ENCODE results near the gene DPP7. TPM values are rescaled to one million over a fixed set of nuclear protein-coding genes. Genes with fewer than 3 reads are reported as not detected.
"Not testable (repeated sequence)": the region's sequence is repeated elsewhere in the genome, so short reads cannot be mapped to it uniquely, and the experiment has no call there.

DPP7 gene
- polyA plus RNA-seq, 1 donor, result 196 TPM

- no peak for DNase-seq
- peaks cover 4% of the 10 kb centered on the region for H3K4me1 ChIP-seq (ENCODE audit: control insufficient read depth, insufficient read depth, low read length)
- peaks cover 5% of the 10 kb centered on the region for H3K9me3 ChIP-seq (ENCODE audit: control insufficient read depth, low read depth, low read length)
- no peak overlapping the region for H3K27ac ChIP-seq (ENCODE audit: low read length)
- no peak overlapping the region for H3K4me3 ChIP-seq (ENCODE audit: low read length)
- H3K36me3 ChIP-seq (ENCODE audit: control insufficient read depth, insufficient read depth, low read length), result no peaks in the 10 kb centered on the region
- no CpG with 5 or more reads among the region's 37 CpGs for WGBS (ENCODE audit: insufficient coverage, low lambda C conversion rate)
- peaks cover 85% of the 10 kb centered on the region for H3K27me3 ChIP-seq (ENCODE audit: control insufficient read depth, insufficient read depth, low read length)
Measured at GRCh38 chr9:137139468-137140150, 25.1 kb upstream of the DPP7 start.

GRCh38 chr9:137138722-137139467, 24.4 kb upstream of the DPP7 start, which contains the start of gene GRIN1:
Gene GRIN1 (plus strand): TSS chr9:137139154. CDS start chr9:137139487, 333 bp downstream.
- peak in 1 of 2 donors; percentile 48 for DNase-seq
- Histone ChIP-seq H3K4me1 (ENCODE audit: control insufficient read depth, insufficient read depth, low read length) (peaks cover 4% of the 10 kb centered on the region), H3K36me3 (ENCODE audit: control insufficient read depth, insufficient read depth, low read length) (no peaks in the 10 kb centered on the region), H3K9me3 (ENCODE audit: control insufficient read depth, low read depth, low read length) (peaks cover 5% of the 10 kb centered on the region), H3K27me3 (ENCODE audit: control insufficient read depth, insufficient read depth, low read length) (peaks cover 86% of the 10 kb centered on the region), H3K4me3 (ENCODE audit: low read length) (no peak within 1 kb of the TSS), H3K27ac (ENCODE audit: low read length) (no peak within 1 kb of the TSS)
- 0% methylated on average over 3 of the region's 104 CpGs for WGBS (ENCODE audit: insufficient coverage, low lambda C conversion rate)

- Histone ChIP-seq H3K4me3 (ENCODE audit: low read length) (no peak overlapping the region), H3K4me1 (ENCODE audit: control insufficient read depth, insufficient read depth, low read length) (peaks cover 4% of the 10 kb centered on the region), H3K36me3 (ENCODE audit: control insufficient read depth, insufficient read depth, low read length) (no peaks in the 10 kb centered on the region), H3K27me3 (ENCODE audit: control insufficient read depth, insufficient read depth, low read length) (peaks cover 79% of the 10 kb centered on the region), H3K27ac (ENCODE audit: low read length) (no peak overlapping the region), H3K9me3 (ENCODE audit: control insufficient read depth, low read depth, low read length) (peaks cover 7% of the 10 kb centered on the region)
- no peak for DNase-seq
- WGBS (ENCODE audit: insufficient coverage, low lambda C conversion rate), result 0% methylated on average over 1 of the region's 25 CpGs
Measured at GRCh38 chr9:137138058-137138721, 23.7 kb upstream of the DPP7 start.

- H3K9me3 ChIP-seq (ENCODE audit: control insufficient read depth, low read depth, low read length), result peaks cover 8% of the 10 kb centered on the region
- no CpG with 5 or more reads among the region's 23 CpGs for WGBS (ENCODE audit: insufficient coverage, low lambda C conversion rate)
- no peak for DNase-seq
- no peak overlapping the region for H3K27ac ChIP-seq (ENCODE audit: low read length)
- no peak overlapping the region for H3K4me3 ChIP-seq (ENCODE audit: low read length)
- H3K27me3 ChIP-seq (ENCODE audit: control insufficient read depth, insufficient read depth, low read length), result peaks cover 71% of the 10 kb centered on the region
- no peaks in the 10 kb centered on the region for H3K36me3 ChIP-seq (ENCODE audit: control insufficient read depth, insufficient read depth, low read length)
- peaks cover 4% of the 10 kb centered on the region for H3K4me1 ChIP-seq (ENCODE audit: control insufficient read depth, insufficient read depth, low read length)
Measured at GRCh38 chr9:137136881-137137607, 22.5 kb upstream of the DPP7 start.

- Histone ChIP-seq H3K9me3 (ENCODE audit: control insufficient read depth, low read depth, low read length) (peaks cover 8% of the 10 kb centered on the region), H3K4me3 (ENCODE audit: low read length) (no peak overlapping the region), H3K27me3 (ENCODE audit: control insufficient read depth, insufficient read depth, low read length) (peaks cover 64% of the 10 kb centered on the region), H3K27ac (ENCODE audit: low read length) (no peak overlapping the region), H3K4me1 (ENCODE audit: control insufficient read depth, insufficient read depth, low read length) (peaks cover 4% of the 10 kb centered on the region), H3K36me3 (ENCODE audit: control insufficient read depth, insufficient read depth, low read length) (no peaks in the 10 kb centered on the region)
- no CpG with 5 or more reads among the region's 27 CpGs for WGBS (ENCODE audit: insufficient coverage, low lambda C conversion rate)
- DNase-seq, result no peak
Measured at GRCh38 chr9:137136261-137136880, 21.8 kb upstream of the DPP7 start.

- not testable (repeated sequence) for DNase-seq; H3K4me1 ChIP-seq (ENCODE audit: control insufficient read depth, insufficient read depth, low read length); H3K27ac ChIP-seq (ENCODE audit: low read length); H3K36me3 ChIP-seq (ENCODE audit: control insufficient read depth, insufficient read depth, low read length); H3K4me3 ChIP-seq (ENCODE audit: low read length)
- WGBS (ENCODE audit: insufficient coverage, low lambda C conversion rate), result no CpG with 5 or more reads among the region's 9 CpGs
- H3K9me3 ChIP-seq (ENCODE audit: control insufficient read depth, low read depth, low read length), result peaks cover 15% of the 10 kb centered on the region
- peaks cover 52% of the 10 kb centered on the region for H3K27me3 ChIP-seq (ENCODE audit: control insufficient read depth, insufficient read depth, low read length)
Measured at GRCh38 chr9:137135154-137135553, 20.6 kb upstream of the DPP7 start.

GRCh38 chr9:137134191-137134590, 19.7 kb upstream of the DPP7 start:
- no peak for DNase-seq
- Histone ChIP-seq H3K27ac (ENCODE audit: low read length) (no peak overlapping the region), H3K36me3 (ENCODE audit: control insufficient read depth, insufficient read depth, low read length) (no peaks in the 10 kb centered on the region), H3K4me1 (ENCODE audit: control insufficient read depth, insufficient read depth, low read length) (peaks cover 9% of the 10 kb centered on the region), H3K27me3 (ENCODE audit: control insufficient read depth, insufficient read depth, low read length) (peaks cover 43% of the 10 kb centered on the region), H3K9me3 (ENCODE audit: control insufficient read depth, low read depth, low read length) (peaks cover 21% of the 10 kb centered on the region), H3K4me3 (ENCODE audit: low read length) (no peak overlapping the region)
- WGBS (ENCODE audit: insufficient coverage, low lambda C conversion rate), result no CpG with 5 or more reads among the region's 4 CpGs

GRCh38 chr9:137130176-137130755, 15.7 kb upstream of the DPP7 start:
- Histone ChIP-seq H3K4me3 (ENCODE audit: low read length) (peak overlapping the region; percentile 66), H3K9me3 (ENCODE audit: control insufficient read depth, low read depth, low read length) (peaks cover 16% of the 10 kb centered on the region), H3K27me3 (ENCODE audit: control insufficient read depth, insufficient read depth, low read length) (peaks cover 7% of the 10 kb centered on the region), H3K4me1 (ENCODE audit: control insufficient read depth, insufficient read depth, low read length) (peaks cover 28% of the 10 kb centered on the region), H3K36me3 (ENCODE audit: control insufficient read depth, insufficient read depth, low read length) (no peaks in the 10 kb centered on the region), H3K27ac (ENCODE audit: low read length) (no peak overlapping the region)
- no peak for DNase-seq
- no CpG with 5 or more reads among the region's 58 CpGs for WGBS (ENCODE audit: insufficient coverage, low lambda C conversion rate)

- WGBS (ENCODE audit: insufficient coverage, low lambda C conversion rate), result no CpG with 5 or more reads among the region's 86 CpGs
- Histone ChIP-seq H3K9me3 (ENCODE audit: control insufficient read depth, low read depth, low read length) (peaks cover 16% of the 10 kb centered on the region), H3K27ac (ENCODE audit: low read length) (peak overlapping the region; percentile 88), H3K4me1 (ENCODE audit: control insufficient read depth, insufficient read depth, low read length) (peaks cover 28% of the 10 kb centered on the region), H3K4me3 (ENCODE audit: low read length) (peak overlapping the region; percentile 66), H3K36me3 (ENCODE audit: control insufficient read depth, insufficient read depth, low read length) (no peaks in the 10 kb centered on the region), H3K27me3 (ENCODE audit: control insufficient read depth, insufficient read depth, low read length) (peaks cover 5% of the 10 kb centered on the region)
- DNase-seq, result peak; percentile 92 to 94
Measured at GRCh38 chr9:137129456-137130175, 15.1 kb upstream of the DPP7 start.
